ENCODE measurements around the gene CDC25B.
"Not testable (repeated sequence)": the region's sequence is repeated elsewhere in the genome, so short reads cannot be mapped to it uniquely, and the experiment has no call there.

CDC25B gene

GRCh38 chr20:3839328-3839727 lies 43.2 kb downstream of the CDC25B start:
- no peak for TF ChIP-seq POLR2A (IDR thresholded peaks at IDR 0.05; ENCODE audit: extremely low read depth, insufficient read length)
- TF ChIP-seq, protein P1, sequence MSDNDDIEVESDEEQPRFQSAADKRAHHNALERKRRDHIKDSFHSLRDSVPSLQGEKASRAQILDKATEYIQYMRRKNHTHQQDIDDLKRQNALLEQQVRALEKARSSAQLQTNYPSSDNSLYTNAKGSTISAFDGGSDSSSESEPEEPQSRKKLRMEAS (IDR thresholded peaks at IDR 0.05; ENCODE audit: low read depth, low read length) = no peak
- TF ChIP-seq, protein P2, sequence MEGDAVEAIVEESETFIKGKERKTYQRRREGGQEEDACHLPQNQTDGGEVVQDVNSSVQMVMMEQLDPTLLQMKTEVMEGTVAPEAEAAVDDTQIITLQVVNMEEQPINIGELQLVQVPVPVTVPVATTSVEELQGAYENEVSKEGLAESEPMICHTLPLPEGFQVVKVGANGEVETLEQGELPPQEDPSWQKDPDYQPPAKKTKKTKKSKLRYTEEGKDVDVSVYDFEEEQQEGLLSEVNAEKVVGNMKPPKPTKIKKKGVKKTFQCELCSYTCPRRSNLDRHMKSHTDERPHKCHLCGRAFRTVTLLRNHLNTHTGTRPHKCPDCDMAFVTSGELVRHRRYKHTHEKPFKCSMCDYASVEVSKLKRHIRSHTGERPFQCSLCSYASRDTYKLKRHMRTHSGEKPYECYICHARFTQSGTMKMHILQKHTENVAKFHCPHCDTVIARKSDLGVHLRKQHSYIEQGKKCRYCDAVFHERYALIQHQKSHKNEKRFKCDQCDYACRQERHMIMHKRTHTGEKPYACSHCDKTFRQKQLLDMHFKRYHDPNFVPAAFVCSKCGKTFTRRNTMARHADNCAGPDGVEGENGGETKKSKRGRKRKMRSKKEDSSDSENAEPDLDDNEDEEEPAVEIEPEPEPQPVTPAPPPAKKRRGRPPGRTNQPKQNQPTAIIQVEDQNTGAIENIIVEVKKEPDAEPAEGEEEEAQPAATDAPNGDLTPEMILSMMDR (IDR thresholded peaks at IDR 0.05; ENCODE audit: low read depth, low read length) = no peak
- TF ChIP-seq MYC (IDR thresholded peaks at IDR 0.05; ENCODE audit: low read depth, low read length) = no peak
- H3K4me3 ChIP-seq (ENCODE audit: low read depth, low read length) = no peak overlapping the region
- peak; percentile 76 for DNase-seq (ENCODE audit: low read depth)

DNA sequence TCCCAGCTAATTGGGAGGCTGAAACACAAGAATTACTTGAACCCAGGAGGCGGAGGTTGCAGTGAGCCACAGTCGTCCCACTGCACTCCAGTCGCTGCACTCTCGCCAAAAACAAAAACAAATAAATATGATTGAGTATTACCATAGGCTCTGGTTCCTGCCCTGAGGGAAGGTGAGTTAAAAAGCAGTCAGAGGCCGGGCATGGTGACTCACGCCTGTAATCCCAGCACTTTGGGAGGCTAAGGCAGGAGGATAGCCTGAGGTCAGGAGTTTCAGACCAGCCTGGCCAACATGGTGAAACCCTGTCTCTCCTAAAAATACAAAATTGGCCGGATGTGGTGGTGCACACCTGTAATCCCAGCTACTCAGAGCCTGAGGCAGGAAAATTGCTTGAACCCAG lies 44.1 kb downstream of the CDC25B start:
- H3K4me3 ChIP-seq (ENCODE audit: low read depth, low read length); DNase-seq (ENCODE audit: low read depth): not testable (repeated sequence)

- DNase-seq (ENCODE audit: low read depth) = no peak
- H3K4me3 ChIP-seq (ENCODE audit: low read depth, low read length) = no peak overlapping the region
- no peak for TF ChIP-seq MYC (IDR thresholded peaks at IDR 0.05; ENCODE audit: low read depth, low read length)
- TF ChIP-seq, protein P1 (IDR thresholded peaks at IDR 0.05; ENCODE audit: low read depth, low read length) = no peak
- TF ChIP-seq POLR2A (IDR thresholded peaks at IDR 0.05; ENCODE audit: extremely low read depth, insufficient read length) = no peak
- TF ChIP-seq, protein P2 (IDR thresholded peaks at IDR 0.05; ENCODE audit: low read depth, low read length) = no peak
These were observed 46.3 kb downstream of the CDC25B start for GRCh38 chr20:3842348-3842930.

DNA sequence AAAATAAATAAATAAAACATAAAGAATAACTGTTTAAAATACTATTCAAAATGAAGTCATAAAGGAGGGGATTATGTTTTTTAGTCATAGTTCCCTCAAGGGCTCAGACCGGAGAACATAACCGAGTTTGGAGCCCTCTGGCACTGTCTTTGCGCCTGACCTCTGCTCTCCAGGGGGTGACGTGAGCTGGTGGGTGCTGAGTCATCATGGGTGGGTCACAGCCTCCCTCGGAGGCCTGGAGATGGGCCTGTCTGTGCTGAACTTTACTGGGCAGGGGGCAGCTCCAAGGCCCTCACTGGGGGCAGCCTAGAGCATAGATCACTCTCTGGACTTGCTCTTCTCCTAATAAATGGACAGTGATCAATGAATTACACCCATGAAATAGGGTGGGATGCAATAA lies 47.4 kb downstream of the CDC25B start:
- TF ChIP-seq MYC (IDR thresholded peaks at IDR 0.05; ENCODE audit: low read depth, low read length) (no peak), POLR2A (IDR thresholded peaks at IDR 0.05; ENCODE audit: extremely low read depth, insufficient read length) (no peak)
- TF ChIP-seq, protein P1 (IDR thresholded peaks at IDR 0.05; ENCODE audit: low read depth, low read length) = no peak
- TF ChIP-seq, protein P2 (IDR thresholded peaks at IDR 0.05; ENCODE audit: low read depth, low read length) = no peak
- DNase-seq (ENCODE audit: low read depth) = peak; percentile 82
- H3K4me3 ChIP-seq (ENCODE audit: low read depth, low read length) = no peak overlapping the region

- H3K4me3 ChIP-seq (ENCODE audit: low read depth, low read length); DNase-seq (ENCODE audit: low read depth): not testable (repeated sequence)
These were observed 48.0 kb downstream of the CDC25B start for GRCh38 chr20:3843990-3844619.

GRCh38 chr20:3846378-3846739 lies 50.2 kb downstream of the CDC25B start:
- TF ChIP-seq POLR2A (IDR thresholded peaks at IDR 0.05; ENCODE audit: extremely low read depth, insufficient read length) (no peak), MYC (IDR thresholded peaks at IDR 0.05; ENCODE audit: low read depth, low read length) (no peak)
- TF ChIP-seq, protein P1 (IDR thresholded peaks at IDR 0.05; ENCODE audit: low read depth, low read length) = no peak
- TF ChIP-seq, protein P2 (IDR thresholded peaks at IDR 0.05; ENCODE audit: low read depth, low read length) = no peak
- DNase-seq (ENCODE audit: low read depth) = no peak
- H3K4me3 ChIP-seq (ENCODE audit: low read depth, low read length) = peak overlapping the region; percentile 71

Data from NB4 (cell line).